CD4-positive, alpha-beta T cell treated with Interferon gamma for 1 hour (primary cell): ENCODE data around the gene ABCA6.
A peak's percentile ranks its signal among the peaks of the same experiment; 100 is the strongest.
"Not testable (repeated sequence)": the region's sequence is repeated elsewhere in the genome, so short reads cannot be mapped to it uniquely, and the experiment has no call there.

Source experiments
- DNase-seq: peaks from one replicate; pipeline ENCODE4 v3.0.0-alpha.2; 2020

The ABCA6 gene

DNA sequence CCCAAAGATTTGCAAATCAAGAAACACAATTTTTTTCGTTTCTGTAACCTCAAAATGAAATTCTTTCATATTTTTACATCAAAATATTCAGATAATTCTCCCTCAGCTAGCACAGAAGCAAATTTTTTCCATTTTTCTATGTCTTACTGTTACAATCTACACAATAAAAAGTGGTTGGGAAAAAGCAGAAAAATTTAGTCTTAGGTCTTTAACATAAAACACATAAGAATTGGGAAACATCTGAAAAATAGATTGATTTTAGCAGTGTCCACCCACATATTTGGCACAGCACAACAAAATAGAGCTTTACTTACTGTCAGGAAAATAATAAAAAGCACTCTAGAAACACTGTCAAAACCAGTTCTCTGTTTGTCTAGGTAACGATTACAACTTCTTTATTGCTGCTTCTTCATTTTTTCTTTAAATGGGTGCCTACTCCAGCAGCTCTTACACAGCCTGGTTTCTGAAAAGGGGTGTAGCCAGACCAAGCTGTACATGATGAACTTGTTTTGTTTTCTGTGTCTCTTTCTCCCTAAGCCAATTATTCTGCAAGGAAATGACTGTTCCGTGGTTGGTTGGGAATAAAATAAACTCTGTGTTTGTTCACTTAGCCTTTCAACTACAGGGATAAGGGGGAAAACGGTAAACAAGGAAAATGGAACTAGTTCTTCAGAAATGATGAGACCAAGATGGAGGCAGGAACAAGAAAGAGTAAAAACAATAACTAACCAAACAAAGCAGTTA is at the start of gene ABCA6:
Gene ABCA6 (minus strand): TSS at position 465 of the 744 bp plus-strand sequence. CDS start 1,192 bp downstream, outside the sequence.
- DNase-seq = no peak

DNA sequence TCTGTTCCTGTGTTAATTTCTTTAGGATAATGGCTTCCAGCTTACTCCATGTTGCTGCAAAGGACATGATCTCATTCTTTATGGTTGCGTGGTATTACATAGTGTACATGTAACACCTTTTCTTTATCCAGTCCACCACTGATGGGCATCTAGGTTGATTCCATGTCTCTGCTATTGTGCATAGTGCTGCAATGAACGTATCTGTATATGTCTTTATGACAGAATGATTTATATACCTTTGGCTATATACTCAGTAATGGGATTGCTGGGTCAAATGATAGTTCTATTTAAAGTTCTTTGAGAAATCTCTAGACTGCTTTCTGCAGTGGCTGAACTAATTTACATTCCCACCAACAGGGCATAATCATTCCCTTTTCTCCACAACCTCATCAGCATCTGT is 47.1 kb upstream of the ABCA6 start:
- DNase-seq = no peak

DNA sequence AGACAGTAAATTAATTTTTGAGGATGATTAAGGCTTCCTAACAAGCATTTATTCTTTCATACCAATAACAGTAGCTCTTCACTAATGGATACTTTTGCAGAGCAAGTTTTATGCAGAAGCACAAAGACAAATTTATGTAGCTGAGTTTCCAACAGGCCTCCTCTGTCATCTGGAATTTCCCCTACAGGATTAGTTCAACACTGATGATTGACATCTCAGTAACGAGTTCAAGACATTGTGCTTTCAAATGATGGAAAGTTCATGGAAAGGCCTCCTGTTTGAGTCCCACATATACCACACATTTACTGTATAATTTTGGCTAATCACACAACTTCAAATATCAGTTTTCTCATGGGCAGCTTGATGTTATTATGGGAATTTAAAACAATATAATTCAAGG is 46.4 kb upstream of the ABCA6 start:
- DNase-seq = no peak

DNA sequence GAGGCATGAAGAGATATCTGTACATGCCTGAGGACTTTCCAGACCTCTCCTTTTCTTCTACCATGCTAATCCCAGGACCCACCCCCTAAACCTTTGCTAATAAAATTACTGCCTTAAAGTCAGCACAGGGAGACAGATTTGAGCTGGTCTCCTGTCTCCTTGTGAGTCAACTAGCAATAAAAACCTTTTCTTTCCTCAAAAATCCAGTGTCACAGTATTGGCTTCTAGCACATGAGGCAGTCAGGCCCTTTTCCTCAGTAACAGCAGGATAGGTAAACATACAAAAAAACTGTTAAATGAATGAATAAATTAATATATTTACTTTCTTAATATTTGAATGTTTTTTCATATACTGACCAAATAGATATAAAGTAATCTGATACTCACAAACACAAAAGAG is 45.6 kb upstream of the ABCA6 start:
- no peak for DNase-seq

GRCh38 chr17:69179227-69179952 is 37.7 kb upstream of the ABCA6 start:
- DNase-seq = no peak

DNA sequence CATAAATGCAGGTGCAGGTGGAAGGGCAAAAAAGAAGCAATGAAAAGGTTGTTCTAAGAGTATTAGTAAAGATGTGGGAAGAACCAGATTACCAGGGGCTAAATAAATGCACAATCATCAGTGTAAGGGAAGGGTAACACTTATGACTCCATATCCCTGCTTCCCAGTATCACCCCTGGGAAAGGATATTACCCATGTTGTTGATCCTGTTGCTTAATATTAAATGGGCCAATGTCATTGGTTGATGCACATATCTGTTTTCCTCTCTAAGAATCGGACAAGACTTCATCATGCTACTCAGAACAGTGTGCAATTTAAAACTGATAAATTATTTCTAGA is 34.7 kb upstream of the ABCA6 start:
- DNase-seq = no peak

GRCh38 chr17:69175625-69176456 is 34.1 kb upstream of the ABCA6 start:
- DNase-seq = peak; percentile 6

DNA sequence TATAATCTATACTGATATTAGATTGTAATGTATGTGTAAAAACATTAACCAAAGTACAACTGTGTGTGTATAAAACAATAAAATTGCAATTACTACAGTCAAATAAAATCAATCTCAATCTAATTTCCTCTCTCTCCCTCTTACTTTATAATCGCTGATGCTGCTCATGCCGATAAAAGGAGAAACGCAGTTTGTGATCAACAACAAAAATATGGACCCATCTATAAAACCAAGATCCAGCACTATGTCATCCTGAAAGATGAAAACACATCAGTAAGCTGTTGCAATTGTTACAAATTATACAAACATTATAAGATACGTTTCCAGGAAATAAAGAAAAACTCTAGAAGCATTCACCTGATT is 33.5 kb upstream of the ABCA6 start:
- DNase-seq = no peak

- DNase-seq = no peak
Observed at GRCh38 chr17:69173118-69173517, 31.4 kb upstream of the ABCA6 start.

DNA sequence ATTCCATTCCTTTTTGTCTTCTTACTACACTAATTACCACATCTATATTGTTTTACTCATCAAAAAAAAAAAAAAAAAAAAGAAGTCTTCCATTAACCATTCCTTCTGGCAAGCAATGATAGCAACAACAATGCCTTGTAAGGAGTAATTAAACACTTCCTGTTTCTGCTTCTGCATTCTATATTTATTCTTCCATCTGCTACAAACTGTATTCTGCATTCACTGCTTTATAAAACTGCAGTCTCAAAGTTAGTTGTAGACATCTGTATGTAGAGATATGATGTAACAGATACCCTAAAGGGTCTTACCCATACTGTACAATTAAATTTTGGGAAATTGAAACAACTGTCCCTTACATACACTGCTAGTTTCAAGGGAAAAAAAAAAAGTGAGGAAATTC is 28.7 kb upstream of the ABCA6 start:
- no peak for DNase-seq

DNA sequence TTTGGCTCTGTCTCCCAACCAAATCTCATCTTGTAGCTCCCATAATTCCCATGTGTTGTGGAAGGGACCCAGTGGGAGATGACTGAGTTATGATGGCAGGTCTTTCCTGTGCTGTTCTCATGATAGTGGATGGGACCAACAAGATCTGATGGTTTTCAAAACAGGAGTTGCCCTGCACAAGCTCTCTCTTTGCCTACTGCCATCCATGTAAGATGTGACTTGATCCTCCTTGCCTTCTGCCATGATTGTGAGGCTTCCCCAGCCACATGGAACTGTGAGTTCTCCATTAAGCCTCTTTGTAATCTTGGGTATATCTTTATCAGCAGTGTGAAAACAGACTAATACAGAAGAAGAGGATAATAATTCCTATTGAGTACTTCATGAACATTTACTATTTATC is 26.9 kb upstream of the ABCA6 start:
- not testable (repeated sequence) for DNase-seq

GRCh38 chr17:69166957-69167356 is 25.3 kb upstream of the ABCA6 start:
- DNase-seq = no peak

DNA sequence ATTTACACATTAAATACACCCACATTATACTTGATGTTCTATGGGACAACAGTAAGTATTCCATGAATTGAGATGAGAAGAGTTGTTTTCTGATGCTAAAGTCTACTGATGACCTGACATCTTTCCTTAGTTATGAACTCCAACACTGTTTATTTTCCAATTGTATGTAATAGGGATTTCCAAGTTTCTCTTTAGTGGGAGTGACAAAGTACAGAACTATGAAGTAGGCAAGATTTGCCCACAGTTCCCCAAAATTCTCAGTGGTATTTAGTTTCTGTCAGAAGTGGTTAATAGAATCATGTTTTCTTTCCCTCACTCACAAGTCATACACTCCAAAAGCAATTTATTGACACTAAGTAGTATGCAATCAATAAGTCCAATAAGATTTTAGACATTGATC is 22.5 kb upstream of the ABCA6 start:
- DNase-seq = no peak

GRCh38 chr17:69159418-69159817 is 17.7 kb upstream of the ABCA6 start:
- DNase-seq = no peak

GRCh38 chr17:69154267-69154666 is 12.6 kb upstream of the ABCA6 start:
- DNase-seq = no peak

DNA sequence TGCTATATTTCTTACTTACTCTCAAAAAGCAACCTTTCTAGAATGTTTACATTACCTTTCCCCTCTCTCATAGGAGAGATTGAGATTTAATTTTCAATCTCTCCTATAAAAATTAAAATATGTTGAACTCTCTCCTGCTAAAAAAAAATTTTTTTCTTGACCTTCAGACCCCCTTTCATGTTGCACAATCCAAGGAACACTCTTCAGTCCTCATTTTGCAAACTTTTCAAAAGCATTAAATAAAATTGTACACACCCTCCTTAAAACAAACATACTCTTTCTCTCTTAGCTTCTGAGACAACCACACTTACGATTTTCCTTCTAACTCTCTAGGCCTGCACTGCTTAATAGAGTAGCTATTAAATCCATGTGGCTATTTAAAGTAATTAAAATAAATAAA is 8.6 kb upstream of the ABCA6 start:
- no peak for DNase-seq

GRCh38 chr17:69147460-69147859 is 5.8 kb upstream of the ABCA6 start:
- no peak for DNase-seq

DNA sequence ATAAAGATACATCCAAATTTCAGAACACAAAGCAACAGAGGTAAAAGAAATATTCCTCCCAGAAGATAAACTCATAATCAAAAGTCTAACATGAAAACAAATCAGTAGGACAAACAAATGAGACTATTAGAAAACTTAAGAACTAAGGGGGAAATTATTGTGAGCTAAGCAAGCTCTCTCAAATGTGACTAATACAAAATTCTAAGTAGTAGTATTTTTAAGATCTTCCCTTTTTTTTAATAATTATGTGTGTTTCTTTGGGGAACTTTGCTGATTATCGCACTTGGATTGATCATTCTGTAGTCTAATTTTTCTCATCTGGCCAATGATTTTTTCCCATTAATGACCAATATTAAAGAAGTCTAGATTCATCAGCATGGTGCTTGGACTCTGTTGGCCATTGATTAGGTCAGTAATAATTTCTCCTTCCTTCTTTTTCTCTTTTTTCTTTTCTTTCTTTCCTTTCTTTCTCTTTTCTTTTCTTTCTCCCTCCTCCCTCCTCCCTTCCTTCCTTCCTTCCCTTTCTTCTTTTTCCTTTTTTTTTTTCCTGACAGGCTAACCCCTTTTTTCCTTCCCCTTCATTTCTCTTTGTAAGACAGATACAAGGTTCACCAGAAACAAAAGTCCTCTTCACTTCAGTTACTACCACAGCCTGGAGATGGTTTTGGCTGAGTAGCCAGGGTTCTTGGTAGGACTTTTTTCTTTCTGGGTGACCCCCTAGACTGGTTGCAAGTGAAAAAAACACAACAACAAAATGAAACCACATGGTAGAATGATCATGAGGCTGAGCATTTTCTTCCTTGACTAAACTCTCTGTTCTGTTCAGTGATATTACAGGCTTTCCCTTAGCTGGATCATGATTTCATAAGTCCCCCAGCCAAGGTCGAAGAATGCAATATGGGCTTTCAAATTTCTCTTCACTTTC is 2.9 kb upstream of the ABCA6 start:
- DNase-seq = no peak

GRCh38 chr17:69143683-69144231 is 2.1 kb upstream of the ABCA6 start:
- no peak for DNase-seq

- no peak for DNase-seq
Observed at GRCh38 chr17:69143151-69143550, 1.5 kb upstream of the ABCA6 start.

DNA sequence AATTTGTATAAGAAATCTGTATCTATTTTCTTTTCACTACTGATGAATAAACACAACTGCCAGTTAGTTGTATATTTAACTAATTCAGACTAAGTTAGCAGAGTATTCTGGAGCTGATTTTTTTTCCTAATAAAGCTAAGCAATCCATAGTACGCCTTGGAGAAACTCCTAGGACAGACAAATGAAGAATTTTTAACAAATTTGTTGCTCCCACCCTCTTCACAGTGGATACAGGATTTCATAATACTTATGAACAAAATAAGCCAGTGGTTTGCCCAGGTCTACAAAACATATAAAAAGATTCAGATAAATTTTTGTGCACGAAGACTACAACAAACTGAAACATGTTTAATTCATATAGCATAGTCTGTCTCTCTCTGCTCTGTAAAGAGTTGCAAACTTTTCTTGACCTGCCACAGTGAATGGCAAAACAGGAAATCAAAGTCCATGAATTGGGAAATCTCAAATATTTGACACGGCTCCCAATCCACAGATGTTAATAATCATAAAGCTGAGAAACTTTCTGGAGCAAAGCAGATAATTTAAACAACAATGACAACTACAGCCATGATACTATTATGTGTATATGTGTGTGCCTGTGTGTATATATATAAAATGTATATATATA is 594 bp upstream of the ABCA6 start:
- DNase-seq = no peak

- DNase-seq = no peak
Observed at GRCh38 chr17:69134112-69134511, 7.6 kb downstream of the ABCA6 start.
